Retinal pigment epithelial cell (primary cell): ENCODE measurements around the gene PPP2R2B.

Source experiments
- DNase-seq: peaks from one replicate; pipeline ENCODE4 v3.0.0-alpha.2; 2010; ENCODE audit warnings: low read depth
- H3K4me3 ChIP-seq: 2 replicates; pipeline ENCODE4 v1.5.1; 2011; ENCODE audit warnings: mild to moderate bottlenecking, low read length, control low read depth, moderate library complexity
- CTCF ChIP-seq: conservative IDR thresholded peaks from 2 replicates; pipeline ENCODE4 v1.5.1; 2011; ENCODE audit warnings: low read depth, low read length, control low read depth, inconsistent platforms

Gene PPP2R2B

DNA sequence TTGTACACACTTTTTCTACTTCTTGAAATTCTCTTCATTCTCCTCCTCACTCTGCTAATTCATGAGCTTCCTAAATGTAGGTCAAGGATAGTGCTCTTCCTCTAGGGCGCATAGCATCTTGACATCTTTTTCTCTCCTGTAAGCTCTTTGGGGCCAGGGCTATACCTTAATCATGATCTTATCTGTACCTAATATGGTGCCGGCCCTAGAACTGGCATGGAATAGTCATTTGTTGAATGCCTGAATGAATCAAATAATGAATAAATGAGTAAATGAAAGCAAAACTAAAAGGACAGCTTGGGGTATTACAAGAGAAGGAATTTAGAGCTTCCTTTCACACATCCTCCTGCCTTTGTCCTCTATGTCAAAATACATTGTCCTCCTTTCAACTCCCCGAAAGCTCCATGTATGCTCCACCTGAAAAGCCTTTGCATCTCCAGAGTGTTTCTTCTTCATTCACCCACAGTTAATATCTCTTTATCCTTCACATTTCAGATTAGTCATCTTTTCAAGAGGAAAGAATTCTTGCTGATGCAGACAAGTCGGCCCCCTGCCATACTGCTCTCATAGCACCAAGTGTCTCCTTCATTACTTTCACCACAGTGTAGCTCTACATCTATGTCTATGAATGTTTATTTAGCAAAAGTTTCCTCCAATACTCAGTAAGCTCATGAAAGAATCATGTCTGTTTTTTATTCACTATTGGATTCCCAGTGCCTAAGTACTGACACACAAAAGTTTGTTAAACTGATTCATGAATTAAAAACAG lies 16.4 kb upstream of the PPP2R2B start:
- no peak for TF ChIP-seq CTCF
- H3K4me3 ChIP-seq, result no peak overlapping the region
- DNase-seq, result no peak

DNA sequence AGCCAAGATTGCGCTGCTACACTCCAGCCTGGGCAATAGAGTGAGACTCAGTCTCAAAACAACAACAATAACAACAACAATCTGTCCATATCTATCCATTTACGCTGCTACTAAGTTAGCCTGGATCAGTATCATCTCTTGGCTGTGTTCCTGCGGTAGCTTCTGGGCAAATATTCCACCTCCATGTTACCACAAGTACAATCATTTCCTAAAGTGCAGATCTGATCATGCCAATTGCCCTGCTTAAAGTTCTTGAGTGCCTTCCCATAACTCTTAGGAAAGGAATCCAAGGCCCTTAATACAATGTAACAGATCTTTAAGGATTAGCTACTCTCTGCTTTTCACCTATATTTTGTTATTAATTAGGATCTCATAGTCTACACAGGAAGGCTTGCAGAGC lies 15.4 kb upstream of the PPP2R2B start:
- H3K4me3 ChIP-seq, result no peak overlapping the region
- no peak for DNase-seq
- no peak for TF ChIP-seq CTCF

DNA sequence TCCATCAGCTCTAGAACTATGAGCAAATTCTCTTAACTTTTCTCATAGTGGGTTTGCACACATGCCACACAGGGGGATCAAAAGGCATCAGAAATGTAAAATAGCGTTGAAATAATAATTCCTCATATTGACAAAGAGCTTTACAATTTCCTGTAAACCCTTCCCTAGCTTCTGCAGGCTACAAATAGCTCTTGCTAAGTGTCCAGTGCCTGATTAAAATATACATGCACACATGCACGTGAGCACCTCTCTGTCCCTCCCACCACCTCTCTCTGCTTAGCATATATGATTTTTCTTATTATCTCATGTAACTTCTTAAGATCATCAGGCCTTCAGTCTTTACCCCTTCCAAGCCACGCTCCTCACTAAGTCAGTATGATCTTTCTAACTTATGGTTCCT lies 13.7 kb upstream of the PPP2R2B start:
- no peak for DNase-seq

DNA sequence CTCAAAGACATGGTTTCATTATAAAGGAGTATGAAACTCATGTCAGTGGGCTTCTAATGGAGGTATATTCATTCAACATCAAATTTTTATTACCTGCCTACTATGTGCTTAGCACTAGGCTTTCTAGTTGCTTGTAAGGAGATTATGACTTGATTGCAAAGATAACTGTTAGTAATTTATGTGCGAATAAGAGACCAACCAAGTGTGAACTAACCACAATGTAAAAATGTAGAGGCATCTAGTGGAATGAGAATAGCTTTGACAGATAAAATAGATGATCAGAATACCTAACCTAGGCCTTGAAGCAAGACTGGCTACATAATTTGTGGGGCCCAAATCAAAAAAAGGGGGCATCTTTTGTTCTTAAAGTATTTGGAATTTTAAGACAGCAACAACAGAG lies 13.0 kb upstream of the PPP2R2B start:
- TF ChIP-seq CTCF, result no peak

More for the DNA sequence above, 13.7 kb upstream of the PPP2R2B start:
- no peak overlapping the region for H3K4me3 ChIP-seq
- TF ChIP-seq CTCF, result no peak

GRCh38 chr5:146890731-146891440 lies 12.3 kb upstream of the PPP2R2B start:
- no peak overlapping the region for H3K4me3 ChIP-seq
- DNase-seq, result no peak

More for the DNA sequence above, 13.0 kb upstream of the PPP2R2B start:
- no peak overlapping the region for H3K4me3 ChIP-seq
- DNase-seq, result no peak

GRCh38 chr5:146890066-146890465 lies 11.5 kb upstream of the PPP2R2B start:
- no peak for TF ChIP-seq CTCF
- H3K4me3 ChIP-seq, result no peak overlapping the region
- no peak for DNase-seq

More at GRCh38 chr5:146890731-146891440, 12.3 kb upstream of the PPP2R2B start:
- TF ChIP-seq CTCF, result no peak

GRCh38 chr5:146889169-146889568 lies 10.6 kb upstream of the PPP2R2B start:
- no peak for DNase-seq
- H3K4me3 ChIP-seq, result no peak overlapping the region
- no peak for TF ChIP-seq CTCF
